Measurements from ENCODE around the gene DNAJC3.
"Not testable (repeated sequence)": the region's sequence is repeated elsewhere in the genome, so short reads cannot be mapped to it uniquely, and the experiment has no call there.

The DNAJC3 gene

GRCh38 chr13:95754069-95754468 is 77.1 kb downstream of the DNAJC3 start:
- no peaks in the 10 kb centered on the region for H3K36me3 ChIP-seq (ENCODE audit: insufficient read depth, insufficient read length, low read length)
- H3K4me1 ChIP-seq (ENCODE audit: insufficient read depth, insufficient read length): no peaks in the 10 kb centered on the region
- TF ChIP-seq YY1 (IDR thresholded peaks at IDR 0.05; ENCODE audit: insufficient read depth, insufficient read length) (no peak), SUZ12 (IDR thresholded peaks at IDR 0.05; ENCODE audit: extremely low read depth, insufficient read depth, insufficient read length) (no peak), ZNF274 (IDR thresholded peaks at IDR 0.05; ENCODE audit: low read depth, low read length) (no peak)
- no peaks in the 10 kb centered on the region for H3K27me3 ChIP-seq (ENCODE audit: insufficient read depth, insufficient read length)
- H3K9me3 ChIP-seq (ENCODE audit: insufficient read depth, low read length): no peaks in the 10 kb centered on the region
- DNase-seq (ENCODE audit: low read depth, low spot score): no peak
- no peak overlapping the region for H3K4me3 ChIP-seq (ENCODE audit: insufficient read length, low read depth)
- no peak overlapping the region for H3K9ac ChIP-seq (ENCODE audit: insufficient read length, low read depth)

- H3K27me3 ChIP-seq (ENCODE audit: insufficient read depth, insufficient read length): no peaks in the 10 kb centered on the region
- no peak overlapping the region for H3K4me3 ChIP-seq (ENCODE audit: insufficient read length, low read depth)
- no peaks in the 10 kb centered on the region for H3K4me1 ChIP-seq (ENCODE audit: insufficient read depth, insufficient read length)
- peaks cover 4% of the 10 kb centered on the region for H3K36me3 ChIP-seq (ENCODE audit: insufficient read depth, insufficient read length, low read length)
- no peak for DNase-seq (ENCODE audit: low read depth, low spot score)
- TF ChIP-seq ZNF274 (IDR thresholded peaks at IDR 0.05; ENCODE audit: low read depth, low read length): no peak
- TF ChIP-seq YY1 (IDR thresholded peaks at IDR 0.05; ENCODE audit: insufficient read depth, insufficient read length): no peak
- TF ChIP-seq SUZ12 (IDR thresholded peaks at IDR 0.05; ENCODE audit: extremely low read depth, insufficient read depth, insufficient read length): no peak
- no peak overlapping the region for H3K9ac ChIP-seq (ENCODE audit: insufficient read length, low read depth)
- no peaks in the 10 kb centered on the region for H3K9me3 ChIP-seq (ENCODE audit: insufficient read depth, low read length)
Measured at GRCh38 chr13:95756072-95756471, 79.1 kb downstream of the DNAJC3 start.

- DNase-seq (ENCODE audit: low read depth, low spot score); H3K4me1 ChIP-seq (ENCODE audit: insufficient read depth, insufficient read length); H3K4me3 ChIP-seq (ENCODE audit: insufficient read length, low read depth); H3K9ac ChIP-seq (ENCODE audit: insufficient read length, low read depth); H3K27me3 ChIP-seq (ENCODE audit: insufficient read depth, insufficient read length); H3K9me3 ChIP-seq (ENCODE audit: insufficient read depth, low read length): not testable (repeated sequence)
- peaks cover 12% of the 10 kb centered on the region for H3K36me3 ChIP-seq (ENCODE audit: insufficient read depth, insufficient read length, low read length)
Measured at GRCh38 chr13:95762626-95763025, 85.7 kb downstream of the DNAJC3 start.

- H3K9me3 ChIP-seq (ENCODE audit: insufficient read depth, low read length): no peaks in the 10 kb centered on the region
- H3K27me3 ChIP-seq (ENCODE audit: insufficient read depth, insufficient read length): no peaks in the 10 kb centered on the region
- no peak overlapping the region for H3K4me3 ChIP-seq (ENCODE audit: insufficient read length, low read depth)
- TF ChIP-seq ZNF274 (IDR thresholded peaks at IDR 0.05; ENCODE audit: low read depth, low read length) (no peak), YY1 (IDR thresholded peaks at IDR 0.05; ENCODE audit: insufficient read depth, insufficient read length) (no peak), SUZ12 (IDR thresholded peaks at IDR 0.05; ENCODE audit: extremely low read depth, insufficient read depth, insufficient read length) (no peak)
- H3K4me1 ChIP-seq (ENCODE audit: insufficient read depth, insufficient read length): no peaks in the 10 kb centered on the region
- no peak for DNase-seq (ENCODE audit: low read depth, low spot score)
- no peak overlapping the region for H3K9ac ChIP-seq (ENCODE audit: insufficient read length, low read depth)
- peaks cover 12% of the 10 kb centered on the region for H3K36me3 ChIP-seq (ENCODE audit: insufficient read depth, insufficient read length, low read length)
Measured at GRCh38 chr13:95763601-95764000, 86.7 kb downstream of the DNAJC3 start.

GRCh38 chr13:95771905-95772304 is 95.0 kb downstream of the DNAJC3 start:
- Histone ChIP-seq H3K27me3 (ENCODE audit: insufficient read depth, insufficient read length) (no peaks in the 10 kb centered on the region), H3K9me3 (ENCODE audit: insufficient read depth, low read length) (no peaks in the 10 kb centered on the region), H3K9ac (ENCODE audit: insufficient read length, low read depth) (no peak overlapping the region), H3K4me3 (ENCODE audit: insufficient read length, low read depth) (no peak overlapping the region), H3K36me3 (ENCODE audit: insufficient read depth, insufficient read length, low read length) (no peaks in the 10 kb centered on the region), H3K4me1 (ENCODE audit: insufficient read depth, insufficient read length) (no peaks in the 10 kb centered on the region)
- no peak for DNase-seq (ENCODE audit: low read depth, low spot score)
- no peak for TF ChIP-seq YY1 (IDR thresholded peaks at IDR 0.05; ENCODE audit: insufficient read depth, insufficient read length)
- no peak for TF ChIP-seq ZNF274 (IDR thresholded peaks at IDR 0.05; ENCODE audit: low read depth, low read length)
- no peak for TF ChIP-seq SUZ12 (IDR thresholded peaks at IDR 0.05; ENCODE audit: extremely low read depth, insufficient read depth, insufficient read length)

GRCh38 chr13:95779522-95779921 is 102.6 kb downstream of the DNAJC3 start:
- Histone ChIP-seq H3K4me3 (ENCODE audit: insufficient read length, low read depth) (no peak overlapping the region), H3K27me3 (ENCODE audit: insufficient read depth, insufficient read length) (no peaks in the 10 kb centered on the region), H3K9ac (ENCODE audit: insufficient read length, low read depth) (no peak overlapping the region), H3K36me3 (ENCODE audit: insufficient read depth, insufficient read length, low read length) (peaks cover 5% of the 10 kb centered on the region), H3K9me3 (ENCODE audit: insufficient read depth, low read length) (no peaks in the 10 kb centered on the region), H3K4me1 (ENCODE audit: insufficient read depth, insufficient read length) (no peaks in the 10 kb centered on the region)
- no peak for DNase-seq (ENCODE audit: low read depth, low spot score)
- TF ChIP-seq YY1 (IDR thresholded peaks at IDR 0.05; ENCODE audit: insufficient read depth, insufficient read length) (no peak), SUZ12 (IDR thresholded peaks at IDR 0.05; ENCODE audit: extremely low read depth, insufficient read depth, insufficient read length) (no peak)

GRCh38 chr13:95781016-95781415 is 104.1 kb downstream of the DNAJC3 start:
- Histone ChIP-seq H3K27me3 (ENCODE audit: insufficient read depth, insufficient read length) (no peaks in the 10 kb centered on the region), H3K9me3 (ENCODE audit: insufficient read depth, low read length) (no peaks in the 10 kb centered on the region), H3K36me3 (ENCODE audit: insufficient read depth, insufficient read length, low read length) (peaks cover 5% of the 10 kb centered on the region), H3K4me1 (ENCODE audit: insufficient read depth, insufficient read length) (no peaks in the 10 kb centered on the region), H3K9ac (ENCODE audit: insufficient read length, low read depth) (no peak overlapping the region), H3K4me3 (ENCODE audit: insufficient read length, low read depth) (no peak overlapping the region)
- DNase-seq (ENCODE audit: low read depth, low spot score): no peak
- no peak for TF ChIP-seq ZNF274 (IDR thresholded peaks at IDR 0.05; ENCODE audit: low read depth, low read length)
- no peak for TF ChIP-seq YY1 (IDR thresholded peaks at IDR 0.05; ENCODE audit: insufficient read depth, insufficient read length)
- no peak for TF ChIP-seq SUZ12 (IDR thresholded peaks at IDR 0.05; ENCODE audit: extremely low read depth, insufficient read depth, insufficient read length)

- not testable (repeated sequence) for DNase-seq (ENCODE audit: low read depth, low spot score); H3K9me3 ChIP-seq (ENCODE audit: insufficient read depth, low read length); H3K4me3 ChIP-seq (ENCODE audit: insufficient read length, low read depth); H3K36me3 ChIP-seq (ENCODE audit: insufficient read depth, insufficient read length, low read length); H3K9ac ChIP-seq (ENCODE audit: insufficient read length, low read depth); H3K27me3 ChIP-seq (ENCODE audit: insufficient read depth, insufficient read length); H3K4me1 ChIP-seq (ENCODE audit: insufficient read depth, insufficient read length)
Measured at GRCh38 chr13:95781940-95782339, 105.0 kb downstream of the DNAJC3 start.
